GM12892 (cell line): Measurements from ENCODE around the gene LCN6.

Experiments
- POLR2A ChIP-seq: IDR thresholded peaks from 2 replicates; pipeline ENCODE4 v1.6.1; 2011; ENCODE audit warnings: low read depth, low read length, control low read depth
- POLR2AphosphoS5 ChIP-seq: IDR thresholded peaks from 2 replicates; pipeline ENCODE4 v1.6.1; 2011; ENCODE audit warnings: low read depth, low read length, control low read depth
- TAF1 ChIP-seq: IDR thresholded peaks from 2 replicates; pipeline ENCODE4 v1.6.1; 2011; ENCODE audit warnings: low read depth, mild to moderate bottlenecking, control low read depth, low read length, borderline replicate concordance

- TF ChIP-seq POLR2AphosphoS5 (no peak), TAF1 (no peak), POLR2A (no peak)
These were observed 13.4 kb downstream of the LCN6 start for GRCh38 chr9:136734837-136735496.
